Mammary epithelial cell (primary cell): Measurements from ENCODE around the gene MALT1.

Experiments used
- EZH2 ChIP-seq: IDR thresholded peaks from 2 replicates; pipeline ENCODE4 v1.6.1; 2012; ENCODE audit warnings: low read length, inconsistent platforms, borderline replicate concordance
- TF ChIP-seq, protein P1 (sequence below), 2 donors: IDR thresholded peaks in 1 of 2; conservative IDR thresholded peaks in 1 of 2; 2 replicates each; pipeline ENCODE4 v1.5.1; 2011 to 2012; ENCODE audit warnings: inconsistent platforms in 2 of 2, low read length in 2 of 2, mild to moderate bottlenecking in 2 of 2, control low read depth in 1 of 2, low read depth in 1 of 2; ENCODE audit not compliant: insufficient read depth in 1 of 2; ENCODE audit errors: extremely low read depth in 1 of 2

DNA sequence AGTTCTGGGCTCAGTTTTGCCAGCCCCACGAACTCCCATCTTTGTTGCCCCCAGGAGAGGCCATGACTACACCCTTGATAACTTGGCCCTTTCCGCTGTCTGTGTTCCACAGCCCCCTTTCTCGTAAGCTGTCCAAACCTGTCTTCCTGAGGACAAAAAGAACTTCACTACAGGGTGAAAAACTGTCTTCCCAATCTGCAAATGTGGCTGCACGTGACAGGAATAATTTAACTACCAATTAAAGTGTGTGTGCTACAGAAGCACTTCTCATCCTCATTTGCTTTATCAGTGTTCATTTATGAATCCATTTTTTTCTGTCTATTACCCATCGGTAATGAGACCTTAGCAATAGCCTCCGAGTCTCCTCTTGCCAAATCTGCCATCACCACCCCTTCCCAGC is 33.3 kb upstream of the MALT1 start:
- no peak for TF ChIP-seq EZH2
- TF ChIP-seq, protein P1, sequence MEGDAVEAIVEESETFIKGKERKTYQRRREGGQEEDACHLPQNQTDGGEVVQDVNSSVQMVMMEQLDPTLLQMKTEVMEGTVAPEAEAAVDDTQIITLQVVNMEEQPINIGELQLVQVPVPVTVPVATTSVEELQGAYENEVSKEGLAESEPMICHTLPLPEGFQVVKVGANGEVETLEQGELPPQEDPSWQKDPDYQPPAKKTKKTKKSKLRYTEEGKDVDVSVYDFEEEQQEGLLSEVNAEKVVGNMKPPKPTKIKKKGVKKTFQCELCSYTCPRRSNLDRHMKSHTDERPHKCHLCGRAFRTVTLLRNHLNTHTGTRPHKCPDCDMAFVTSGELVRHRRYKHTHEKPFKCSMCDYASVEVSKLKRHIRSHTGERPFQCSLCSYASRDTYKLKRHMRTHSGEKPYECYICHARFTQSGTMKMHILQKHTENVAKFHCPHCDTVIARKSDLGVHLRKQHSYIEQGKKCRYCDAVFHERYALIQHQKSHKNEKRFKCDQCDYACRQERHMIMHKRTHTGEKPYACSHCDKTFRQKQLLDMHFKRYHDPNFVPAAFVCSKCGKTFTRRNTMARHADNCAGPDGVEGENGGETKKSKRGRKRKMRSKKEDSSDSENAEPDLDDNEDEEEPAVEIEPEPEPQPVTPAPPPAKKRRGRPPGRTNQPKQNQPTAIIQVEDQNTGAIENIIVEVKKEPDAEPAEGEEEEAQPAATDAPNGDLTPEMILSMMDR (conservative IDR thresholded peaks at IDR 0.05 in 1 of 2, IDR thresholded peaks at IDR 0.05 in 1 of 2; ENCODE audit: extremely low read depth in 1 of 2, insufficient read depth in 1 of 2, low read depth in 1 of 2, low read length in 2 of 2) = no peak
